ENCODE measurements around the gene ROCK2.

The ROCK2 gene

DNA sequence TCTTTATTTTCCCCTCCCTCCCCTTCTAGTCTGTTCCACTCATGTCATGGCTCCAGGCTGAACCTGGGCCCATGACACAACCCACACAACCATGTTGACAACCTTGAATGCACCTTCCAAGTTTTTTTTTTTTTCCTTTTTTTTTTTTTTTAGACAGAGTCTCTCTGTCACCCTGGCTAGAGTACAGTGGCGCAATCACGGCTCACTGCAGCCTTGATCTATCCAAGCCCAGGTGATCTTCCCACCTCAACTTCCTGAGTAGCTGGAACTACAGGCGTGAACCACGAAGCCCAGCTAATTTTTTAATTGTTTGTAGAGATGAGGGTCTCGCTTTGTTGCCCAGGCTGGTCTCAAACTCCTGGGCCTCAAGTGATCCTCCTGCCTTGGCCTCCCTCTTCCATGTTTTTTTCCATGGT lies 21.9 kb upstream of the ROCK2 start:
- no peak for DNase-seq

DNA sequence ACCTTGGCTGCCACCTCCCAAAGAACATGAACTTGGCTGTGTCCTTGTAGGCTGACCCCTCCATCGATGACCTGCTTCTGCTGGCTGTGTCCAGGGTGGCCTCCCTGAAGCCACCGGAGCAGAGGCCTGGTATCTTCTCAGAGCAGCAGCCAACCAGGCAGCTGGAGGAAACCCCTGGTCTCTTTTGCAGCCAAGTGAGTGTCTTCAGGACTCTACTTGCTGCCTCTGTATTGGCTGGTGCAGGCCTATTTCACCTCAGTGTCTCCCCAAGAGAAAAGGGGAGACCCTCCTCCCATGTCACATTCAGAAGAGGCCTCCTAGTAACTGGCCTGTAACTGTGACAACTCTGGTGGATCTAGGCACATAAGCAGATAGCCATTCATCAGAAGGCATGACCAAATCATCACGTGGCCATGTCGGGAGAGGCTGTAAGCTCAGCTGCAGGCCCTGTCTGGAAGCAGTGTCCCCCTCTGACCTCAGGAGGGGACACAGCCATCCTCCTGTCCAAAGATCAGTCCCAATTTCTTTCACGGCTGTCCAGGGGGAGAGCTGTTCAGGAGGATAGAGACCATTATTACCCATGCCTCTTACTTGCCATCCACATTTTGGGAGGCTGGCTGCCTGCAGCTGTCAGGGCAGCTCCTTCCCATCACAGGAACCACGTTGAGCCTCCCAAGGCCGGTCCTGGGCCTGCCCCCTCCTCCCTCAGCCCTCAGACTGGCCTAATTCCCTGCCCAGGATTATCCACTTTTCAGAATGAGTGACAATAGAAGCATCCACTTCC lies 20.9 kb upstream of the ROCK2 start:
- DNase-seq, result no peak

- DNase-seq, result no peak
Measured at GRCh38 chr2:11364565-11364887, 20.1 kb upstream of the ROCK2 start.

- no peak for DNase-seq
Measured at GRCh38 chr2:11363868-11364564, 19.6 kb upstream of the ROCK2 start.

DNA sequence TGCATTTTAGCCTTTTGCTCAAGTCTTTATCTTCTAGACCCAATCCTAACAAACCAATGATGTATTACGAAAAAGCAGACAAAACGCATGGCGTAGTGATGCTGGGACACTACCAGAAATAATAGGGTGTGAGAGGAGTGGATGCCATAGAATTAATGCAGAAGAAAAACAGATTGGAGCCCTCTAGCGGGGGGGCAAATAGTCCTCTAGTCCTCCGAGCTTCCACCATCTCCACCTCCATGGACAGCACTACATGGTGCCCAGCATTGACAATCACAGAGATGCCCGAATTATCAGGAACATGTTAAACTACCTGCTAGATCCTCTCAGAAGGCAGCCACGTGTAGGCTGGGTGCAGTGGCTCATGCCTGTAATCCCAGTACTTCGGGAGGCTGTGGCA lies 15.4 kb upstream of the ROCK2 start:
- no peak for DNase-seq

GRCh38 chr2:11357428-11357972 lies 13.1 kb upstream of the ROCK2 start:
- no peak for DNase-seq

DNA sequence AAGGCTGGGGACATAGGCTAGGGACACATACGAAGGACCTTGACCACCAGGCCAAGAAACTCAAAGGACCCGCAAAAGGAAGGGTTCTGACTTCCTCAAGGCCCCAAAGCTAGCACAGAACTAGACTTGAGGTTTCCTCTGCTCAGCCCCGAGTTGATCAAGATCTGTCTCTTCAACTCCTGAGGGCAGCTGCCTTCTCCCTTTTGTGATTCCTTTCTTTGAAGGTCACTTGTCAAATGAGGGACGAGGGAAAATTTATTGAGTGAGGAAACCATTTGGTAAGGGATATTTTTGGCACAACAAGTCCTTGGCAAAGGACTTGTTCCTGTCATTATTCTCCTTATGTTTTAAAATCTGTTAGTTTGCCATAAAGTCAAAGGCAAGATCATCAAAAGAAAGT lies 12.3 kb upstream of the ROCK2 start:
- DNase-seq, result no peak

DNA sequence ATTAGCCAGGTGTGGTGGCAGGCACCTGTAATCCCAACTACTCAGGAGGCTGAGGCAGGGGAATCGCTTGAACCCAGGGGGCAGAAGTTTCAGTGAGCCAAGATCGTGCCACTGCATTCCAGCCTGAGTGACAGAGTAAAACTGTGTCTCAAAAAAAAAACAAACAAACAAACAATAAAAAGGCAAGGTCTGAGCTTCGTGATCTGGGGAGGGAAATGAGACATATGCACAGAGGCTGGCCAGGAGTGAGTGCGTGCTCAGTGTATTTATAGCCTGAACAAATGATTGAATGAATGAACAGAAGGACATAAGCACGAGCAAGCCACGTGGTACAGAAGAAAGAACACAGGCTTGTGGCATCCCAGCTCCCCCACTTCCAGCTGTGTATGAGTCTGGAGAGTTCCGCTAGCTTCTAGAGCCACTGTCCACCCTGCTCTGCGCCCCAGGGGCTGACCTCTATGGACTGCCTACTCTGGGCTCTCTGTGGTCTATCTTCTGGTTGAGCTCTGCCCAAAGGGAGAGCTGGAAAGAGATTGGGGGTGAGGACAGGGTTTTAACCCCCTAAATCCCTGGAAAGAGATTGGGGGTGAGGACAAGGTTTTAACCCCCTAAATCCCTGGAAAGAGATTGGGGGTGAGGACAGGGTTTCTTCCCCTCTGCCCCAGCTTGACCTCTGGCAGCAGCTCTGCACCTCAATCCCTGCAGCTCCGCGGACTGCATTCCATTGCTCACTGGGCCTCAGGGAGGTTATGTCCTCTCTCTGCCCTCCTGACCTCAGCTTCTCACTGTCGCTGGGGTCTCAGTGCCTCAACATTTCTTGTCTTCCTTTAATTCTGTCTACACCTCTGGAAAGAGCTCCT lies 11.0 kb upstream of the ROCK2 start:
- no peak for DNase-seq

DNA sequence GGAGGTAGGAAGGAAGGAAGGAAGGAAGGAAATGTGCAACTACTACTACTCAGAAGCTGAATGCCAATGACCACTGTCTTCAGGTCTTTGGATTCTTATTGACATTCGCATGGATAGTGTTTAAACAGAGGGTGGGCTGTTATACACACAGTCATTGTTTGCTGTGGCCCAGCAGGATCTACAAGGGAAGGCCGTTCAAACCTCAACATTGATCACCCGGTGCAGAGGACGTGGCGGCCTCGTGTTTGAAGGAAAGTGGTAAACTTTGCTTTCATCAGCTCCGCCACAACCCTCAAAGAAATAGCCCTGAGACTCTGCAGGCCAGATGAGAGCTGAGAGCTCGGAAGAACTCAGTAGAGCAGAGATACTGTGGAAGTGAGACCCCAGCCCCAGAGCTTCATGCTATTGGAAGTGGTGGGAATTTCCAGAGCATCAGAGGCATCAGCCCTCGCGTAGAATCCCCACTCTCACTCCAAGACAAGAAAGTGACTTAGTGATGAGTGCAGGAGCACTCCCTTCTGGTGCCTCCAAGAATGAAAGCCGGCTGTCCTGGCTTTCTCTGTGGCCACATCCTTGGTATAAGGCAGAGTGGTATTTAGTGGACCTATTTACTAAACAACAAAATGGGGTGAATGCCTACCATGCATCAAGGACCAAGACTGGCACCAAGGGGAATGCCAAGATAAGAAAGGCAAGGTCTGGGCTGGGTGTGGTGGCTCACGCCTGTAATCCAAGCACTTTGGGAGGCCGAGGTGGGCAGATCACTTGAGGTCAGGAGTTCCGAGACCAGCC lies 10.1 kb upstream of the ROCK2 start:
- DNase-seq, result no peak

- DNase-seq, result no peak
Measured at GRCh38 chr2:11352781-11353537, 8.5 kb upstream of the ROCK2 start.

DNA sequence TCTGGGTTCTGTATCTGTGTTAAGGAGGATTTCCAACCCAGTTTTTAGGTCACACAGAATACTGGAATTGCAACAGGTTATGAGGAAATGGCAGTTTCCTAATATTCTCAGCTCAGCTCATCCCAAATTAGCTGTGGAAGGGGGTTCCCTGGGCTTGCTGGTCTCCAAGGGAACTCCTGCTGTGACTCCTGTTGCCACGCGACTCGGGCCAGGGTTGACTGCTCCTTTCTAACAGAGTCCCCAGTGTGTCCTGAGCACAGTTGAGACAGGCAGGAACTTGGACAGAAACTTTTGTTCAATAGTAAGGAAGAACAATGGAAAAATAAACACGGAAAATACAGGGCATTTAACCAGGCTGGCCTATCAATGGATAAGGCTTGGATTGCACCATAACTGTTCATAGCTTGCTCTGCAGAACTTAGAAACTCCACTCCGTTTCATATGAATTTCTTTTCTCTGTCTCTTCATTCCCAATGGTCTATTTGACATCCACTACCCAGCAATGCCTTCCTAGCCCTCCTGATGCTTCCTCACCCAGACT lies 3.8 kb upstream of the ROCK2 start:
- DNase-seq, result no peak

DNA sequence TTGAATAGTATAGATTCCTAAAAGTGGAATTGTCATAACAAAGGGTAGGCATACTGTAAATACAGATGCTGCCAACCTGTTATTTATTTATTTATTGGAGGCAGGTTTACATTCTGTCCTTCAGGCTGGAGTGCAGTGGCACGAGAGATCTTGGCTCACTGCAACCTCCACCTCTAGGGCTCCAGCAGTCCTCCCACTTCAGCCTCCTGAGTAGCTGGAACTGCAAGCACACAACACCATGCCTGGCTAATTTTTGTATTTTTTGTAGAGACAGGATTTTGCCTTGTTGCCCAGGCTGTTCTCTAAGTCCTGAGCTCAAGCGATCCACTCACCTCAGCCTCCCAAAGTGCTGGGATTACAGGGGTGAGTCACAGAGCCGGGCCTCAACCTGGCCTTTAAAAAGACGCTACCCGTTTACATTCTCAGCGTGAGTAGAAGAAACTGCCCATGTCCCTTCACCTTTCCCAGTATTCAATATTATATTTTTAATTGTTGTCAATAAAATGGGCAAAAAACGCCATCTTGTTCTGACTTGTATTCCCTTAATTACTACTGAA lies 3.0 kb upstream of the ROCK2 start:
- no peak for DNase-seq

GRCh38 chr2:11346023-11346482 lies 1.6 kb upstream of the ROCK2 start:
- DNase-seq, result no peak

- peak; percentile 21 for DNase-seq
Measured at GRCh38 chr2:11344956-11345677, 681 bp upstream of the ROCK2 start.

- peak; percentile 7 for DNase-seq
Measured at GRCh38 chr2:11343650-11344341, 640 bp downstream of the ROCK2 start.

DNA sequence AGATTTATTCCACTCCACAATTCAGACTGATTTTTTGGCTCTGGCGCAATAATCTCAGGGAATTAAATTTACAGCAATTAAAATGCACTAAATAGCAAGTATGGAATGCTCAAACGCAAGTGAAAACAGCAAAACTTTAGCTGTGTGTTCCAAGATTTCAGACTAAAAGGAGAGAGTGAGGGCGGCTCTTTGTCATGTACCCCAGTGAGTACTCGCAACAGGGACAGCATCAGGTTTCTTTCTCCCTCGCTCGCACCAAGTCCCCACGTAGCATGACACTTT lies 1.1 kb downstream of the ROCK2 start:
- no peak for DNase-seq

- DNase-seq, result no peak
Measured at GRCh38 chr2:11342551-11343367, 1.7 kb downstream of the ROCK2 start.

DNA sequence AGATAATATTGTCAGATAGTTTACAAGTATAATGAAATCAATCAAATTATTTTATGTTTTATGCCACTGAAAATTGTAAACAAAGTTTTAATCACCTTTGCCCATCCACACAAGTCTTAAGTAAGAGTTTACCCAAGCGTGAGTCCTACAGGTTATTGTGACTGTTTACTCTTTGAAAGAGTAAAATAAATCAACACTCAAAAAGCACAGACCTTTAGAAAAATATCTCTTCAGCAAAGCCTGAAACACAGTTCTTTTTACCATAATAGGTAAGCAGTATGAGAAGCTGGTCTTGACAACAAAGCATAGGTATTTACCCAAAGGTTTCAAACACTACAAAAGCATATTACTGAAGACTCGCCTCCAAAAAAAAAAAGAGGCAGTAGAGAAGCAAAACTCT lies 3.7 kb downstream of the ROCK2 start:
- no peak for DNase-seq

DNA sequence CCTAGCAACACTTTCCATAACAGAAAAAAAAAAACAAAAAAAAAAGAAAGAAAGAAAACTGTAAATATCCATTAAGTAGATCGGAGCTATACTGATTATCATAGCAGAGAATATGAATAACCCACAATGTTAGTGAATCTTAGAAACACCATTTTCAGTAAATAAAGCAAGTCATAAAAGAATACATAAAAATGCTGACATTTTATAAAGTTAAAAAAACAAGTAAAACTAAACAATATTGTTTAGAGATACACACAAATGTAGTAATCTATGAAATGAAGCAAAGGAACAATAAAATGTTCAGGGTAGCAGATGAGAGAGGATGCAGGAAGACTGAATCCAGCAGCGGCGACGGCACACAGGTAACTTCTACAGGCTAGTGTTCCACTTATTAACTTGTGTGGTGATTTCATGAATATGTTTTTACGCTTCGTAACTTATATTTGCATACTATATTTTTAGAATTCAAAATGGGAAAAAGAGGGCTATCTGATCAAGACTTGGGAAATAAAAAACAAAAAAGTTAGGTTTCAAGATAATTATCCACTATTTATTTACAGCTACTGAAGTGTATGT lies 4.8 kb downstream of the ROCK2 start:
- no peak for DNase-seq

Data from activated CD4-positive, alpha-beta T cell treated with anti-CD3 and anti-CD28 coated beads, Interleukin-2, amount 50 U/mL, for 1 hour (primary cell).